Esophagus (tissue), 2 donors: ENCODE data around the gene ITGB8. TPM values are rescaled to one million over a fixed set of nuclear protein-coding genes. Genes with fewer than 3 reads are reported as not detected.

Experiments
- H3K27ac ChIP-seq, 2 donors: one replicate each; pipeline ENCODE4 v1.5.1; 2013; ENCODE audit warnings: low read depth in 2 of 2, mild to moderate bottlenecking in 2 of 2, inconsistent platforms in 1 of 2, low read length in 1 of 2, moderate library complexity in 1 of 2
- H3K27me3 ChIP-seq, 2 donors: one replicate each; pipeline ENCODE4 v1.6.1; 2013; ENCODE audit warnings: low read length in 2 of 2, control low read depth in 1 of 2, mild to moderate bottlenecking in 1 of 2; ENCODE audit not compliant: insufficient read depth in 2 of 2, control insufficient read depth in 1 of 2
- H3K36me3 ChIP-seq, 2 donors: one replicate each; pipeline ENCODE4 v1.6.1; 2013; ENCODE audit warnings: low read length in 1 of 2; ENCODE audit not compliant: control insufficient read depth in 2 of 2, insufficient read depth in 2 of 2
- H3K4me1 ChIP-seq, 2 donors: one replicate each; pipeline ENCODE4 v1.6.1; 2013; ENCODE audit warnings: low read length in 1 of 2; ENCODE audit not compliant: control insufficient read depth in 2 of 2, insufficient read depth in 2 of 2
- H3K4me3 ChIP-seq, 2 donors: one replicate each; pipeline ENCODE4 v1.5.1; 2013; ENCODE audit warnings: low read length in 2 of 2, mild to moderate bottlenecking in 2 of 2, low read depth in 1 of 2, moderate library complexity in 1 of 2
- H3K9me3 ChIP-seq, 2 donors: one replicate each; pipeline ENCODE4 v1.6.1; 2013; ENCODE audit warnings: mild to moderate bottlenecking in 2 of 2, low read depth in 1 of 2, low read length in 1 of 2, moderate library complexity in 1 of 2; ENCODE audit not compliant: control insufficient read depth in 2 of 2, insufficient read depth in 1 of 2
- WGBS, 2 donors: extraction: QIAGEN DNeasy Blood & Tissue Kit; methylation state at CpG; one replicate each; pipeline ENCODE4 v1.1.7; 2013; 5-methylcytosine and 5-hydroxymethylcytosine counted together
- polyA plus RNA-seq, 2 donors: library from polyadenylated mRNA; stranded (reverse); fragments of 200-250 nt; gene quantifications; one replicate each; pipeline ENCODE4 v1.2.3, GENCODE V29; 2013
- donor health status: healthy with polysubstance abuse.
- donor health status: Bipolar disorder and iron deficiency.

ITGB8 gene
- polyA plus RNA-seq, 2 donors, result 4.2 to 5.0 TPM

GRCh38 chr7:20330928-20331909 lies 519 bp downstream of the ITGB8 start:
- H3K4me1 ChIP-seq, result no peaks in the 10 kb centered on the region
- H3K36me3 ChIP-seq, result no peaks in the 10 kb centered on the region
- H3K27me3 ChIP-seq, result no peaks in the 10 kb centered on the region
- H3K9me3 ChIP-seq, result no peaks in the 10 kb centered on the region
- peak overlapping the region; percentile 72 to 89 for H3K4me3 ChIP-seq
- H3K27ac ChIP-seq, result peak overlapping the region; percentile 98 to 99
- WGBS, 2 donors, result 1% methylated on average over 88 to 92 of the region's 92 CpGs

GRCh38 chr7:20331910-20332813 lies 1.5 kb downstream of the ITGB8 start:
- WGBS, 2 donors, result 22 to 31% methylated on average over 13 of the region's 13 CpGs
- H3K9me3 ChIP-seq, result no peaks in the 10 kb centered on the region
- no peaks in the 10 kb centered on the region for H3K4me1 ChIP-seq
- H3K27ac ChIP-seq, result peak overlapping the region; percentile 98 to 99
- no peaks in the 10 kb centered on the region for H3K36me3 ChIP-seq
- peak overlapping the region; percentile 72 to 89 for H3K4me3 ChIP-seq
- no peaks in the 10 kb centered on the region for H3K27me3 ChIP-seq

- WGBS, 2 donors, result 94 to 95% methylated on average over 6 of the region's 6 CpGs
- Histone ChIP-seq H3K4me3 (no peak overlapping the region), H3K27ac (no peak overlapping the region), H3K9me3 (no peaks in the 10 kb centered on the region), H3K36me3 (no peaks in the 10 kb centered on the region), H3K4me1 (peaks cover 4 to 7% of the 10 kb centered on the region in 2 donors), H3K27me3 (no peaks in the 10 kb centered on the region)
Observed at GRCh38 chr7:20338285-20338684, 7.6 kb downstream of the ITGB8 start.

- Histone ChIP-seq H3K27me3 (no peaks in the 10 kb centered on the region), H3K9me3 (no peaks in the 10 kb centered on the region), H3K4me3 (no peak overlapping the region), H3K4me1 (peaks cover 7% of the 10 kb centered on the region in 2 donors), H3K36me3 (peaks cover 0 to 3% of the 10 kb centered on the region in 2 donors), H3K27ac (peak overlapping the region in 1 of 2 donors; percentile 97)
Observed at GRCh38 chr7:20340839-20341238, 10.1 kb downstream of the ITGB8 start.

- Histone ChIP-seq H3K9me3 (no peaks in the 10 kb centered on the region), H3K27me3 (no peaks in the 10 kb centered on the region), H3K4me3 (no peak overlapping the region), H3K27ac (no peak overlapping the region), H3K36me3 (peaks cover 0 to 3% of the 10 kb centered on the region in 2 donors), H3K4me1 (peaks cover 3 to 5% of the 10 kb centered on the region in 2 donors)
- 66 to 79% methylated on average over 3 of the region's 3 CpGs for WGBS, 2 donors
Observed at GRCh38 chr7:20343205-20343604, 12.5 kb downstream of the ITGB8 start.

GRCh38 chr7:20343941-20344340 lies 13.2 kb downstream of the ITGB8 start:
- 39 to 44% methylated on average over 2 of the region's 2 CpGs for WGBS, 2 donors
- H3K4me3 ChIP-seq, result no peak overlapping the region

GRCh38 chr7:20344396-20344795 lies 13.7 kb downstream of the ITGB8 start:
- 87 to 95% methylated on average over 4 of the region's 4 CpGs for WGBS, 2 donors
- peaks cover 3 to 5% of the 10 kb centered on the region in 2 donors for H3K4me1 ChIP-seq

More at GRCh38 chr7:20343941-20344340, 13.2 kb downstream of the ITGB8 start:
- H3K27ac ChIP-seq, result no peak overlapping the region
- H3K36me3 ChIP-seq, result peaks cover 0 to 3% of the 10 kb centered on the region in 2 donors
- H3K9me3 ChIP-seq, result no peaks in the 10 kb centered on the region
- H3K27me3 ChIP-seq, result no peaks in the 10 kb centered on the region
- peaks cover 3 to 5% of the 10 kb centered on the region in 2 donors for H3K4me1 ChIP-seq

GRCh38 chr7:20346577-20346976 lies 15.9 kb downstream of the ITGB8 start:
- Histone ChIP-seq H3K4me1 (peaks cover 3 to 4% of the 10 kb centered on the region in 2 donors), H3K9me3 (no peaks in the 10 kb centered on the region), H3K36me3 (peaks cover 0 to 3% of the 10 kb centered on the region in 2 donors), H3K27ac (no peak overlapping the region), H3K4me3 (no peak overlapping the region), H3K27me3 (no peaks in the 10 kb centered on the region)
- WGBS, 2 donors, result 87 to 89% methylated on average over 4 of the region's 4 CpGs

More at GRCh38 chr7:20344396-20344795, 13.7 kb downstream of the ITGB8 start:
- Histone ChIP-seq H3K27ac (peak overlapping the region in 1 of 2 donors; percentile 31), H3K9me3 (no peaks in the 10 kb centered on the region), H3K36me3 (peaks cover 0 to 3% of the 10 kb centered on the region in 2 donors), H3K27me3 (no peaks in the 10 kb centered on the region), H3K4me3 (no peak overlapping the region)

- H3K27me3 ChIP-seq, result no peaks in the 10 kb centered on the region
- H3K36me3 ChIP-seq, result peaks cover 0 to 3% of the 10 kb centered on the region in 2 donors
- H3K9me3 ChIP-seq, result no peaks in the 10 kb centered on the region
- no peak overlapping the region for H3K4me3 ChIP-seq
- H3K4me1 ChIP-seq, result peaks cover 3 to 4% of the 10 kb centered on the region in 2 donors
- no peak overlapping the region for H3K27ac ChIP-seq
Observed at GRCh38 chr7:20347680-20348079, 17.0 kb downstream of the ITGB8 start.
